ENCODE results near the gene ONECUT1. TPM values are rescaled to one million over a fixed set of nuclear protein-coding genes. Genes with fewer than 3 reads are reported as not detected.

Gene ONECUT1
- total and polyA plus RNA-seq, 2 donors from 2014 or later, result not detected

DNA sequence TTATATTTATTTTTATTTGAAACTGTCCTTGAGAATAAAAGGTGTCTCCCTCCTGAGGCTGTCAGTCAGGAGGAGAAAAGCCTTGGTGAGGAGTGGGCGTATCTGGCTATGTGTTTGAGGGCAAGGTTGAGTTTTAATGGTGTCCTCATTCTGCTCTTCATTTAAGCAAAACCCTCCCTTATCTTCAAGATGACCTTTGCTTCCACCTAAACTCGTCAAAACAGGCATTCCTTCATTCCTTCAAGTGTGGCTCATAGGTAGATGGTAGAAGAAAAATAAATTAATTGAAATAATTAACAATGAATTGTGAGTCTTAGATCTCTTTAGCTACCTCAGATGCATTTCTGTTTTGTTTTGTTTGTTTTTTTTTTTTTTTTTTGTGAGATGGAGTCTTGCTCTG lies 71.6 kb downstream of the ONECUT1 start:
- Histone ChIP-seq H3K9me3 (ENCODE audit: control insufficient read depth in 2 of 3, insufficient read depth in 1 of 3, low read length in 3 of 3) (no peaks in the 10 kb centered on the region), H3K27me3 (ENCODE audit: control insufficient read depth, insufficient read depth, low read length) (no peaks in the 10 kb centered on the region), H3K36me3 (ENCODE audit: control insufficient read depth in 2 of 3, insufficient read depth in 3 of 3, low read length in 3 of 3) (no peaks in the 10 kb centered on the region), H3K27ac (ENCODE audit: low read depth in 2 of 2, low read length in 2 of 2) (no peak overlapping the region), H3K9ac (ENCODE audit: low read length in 3 of 3) (no peak overlapping the region), H3K4me3 (ENCODE audit: low read length in 3 of 3) (no peak overlapping the region), H3K4me1 (ENCODE audit: control insufficient read depth in 2 of 3, insufficient read depth in 2 of 3, low read depth in 1 of 3, low read length in 3 of 3) (peaks cover 0 to 2% (median 0%) of the 10 kb centered on the region in 3 donors)
- TF ChIP-seq, protein P1, sequence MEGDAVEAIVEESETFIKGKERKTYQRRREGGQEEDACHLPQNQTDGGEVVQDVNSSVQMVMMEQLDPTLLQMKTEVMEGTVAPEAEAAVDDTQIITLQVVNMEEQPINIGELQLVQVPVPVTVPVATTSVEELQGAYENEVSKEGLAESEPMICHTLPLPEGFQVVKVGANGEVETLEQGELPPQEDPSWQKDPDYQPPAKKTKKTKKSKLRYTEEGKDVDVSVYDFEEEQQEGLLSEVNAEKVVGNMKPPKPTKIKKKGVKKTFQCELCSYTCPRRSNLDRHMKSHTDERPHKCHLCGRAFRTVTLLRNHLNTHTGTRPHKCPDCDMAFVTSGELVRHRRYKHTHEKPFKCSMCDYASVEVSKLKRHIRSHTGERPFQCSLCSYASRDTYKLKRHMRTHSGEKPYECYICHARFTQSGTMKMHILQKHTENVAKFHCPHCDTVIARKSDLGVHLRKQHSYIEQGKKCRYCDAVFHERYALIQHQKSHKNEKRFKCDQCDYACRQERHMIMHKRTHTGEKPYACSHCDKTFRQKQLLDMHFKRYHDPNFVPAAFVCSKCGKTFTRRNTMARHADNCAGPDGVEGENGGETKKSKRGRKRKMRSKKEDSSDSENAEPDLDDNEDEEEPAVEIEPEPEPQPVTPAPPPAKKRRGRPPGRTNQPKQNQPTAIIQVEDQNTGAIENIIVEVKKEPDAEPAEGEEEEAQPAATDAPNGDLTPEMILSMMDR (IDR thresholded peaks at IDR 0.05; ENCODE audit: borderline replicate concordance, extremely low read depth, insufficient read depth), result no peak
- no peak for FAIRE-seq
- DNase-seq, result no peak
- intact Hi-C loops (cut with DNase I), result no loop called here

DNA sequence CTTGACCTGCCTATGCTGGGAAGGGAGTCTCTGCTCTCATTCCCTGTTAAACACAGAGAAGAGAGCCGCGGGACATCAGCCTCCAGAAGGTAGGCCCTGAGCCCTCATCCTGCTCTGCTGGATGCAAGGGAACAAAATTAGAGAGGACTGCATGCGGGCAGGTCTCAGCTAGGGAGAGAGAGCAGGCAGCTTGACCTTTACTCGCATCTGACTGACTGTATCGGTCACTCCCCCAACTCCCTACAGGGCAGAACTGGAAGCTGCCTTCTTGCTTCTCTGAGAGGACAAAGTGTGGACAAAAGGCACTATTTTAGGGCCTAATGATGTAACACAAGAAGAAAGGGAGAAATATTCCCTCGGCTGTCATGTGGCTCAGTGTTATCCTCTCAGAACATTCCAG lies 72.2 kb downstream of the ONECUT1 start:
- DNase-seq, result no peak
- TF ChIP-seq, protein P1 (IDR thresholded peaks at IDR 0.05; ENCODE audit: borderline replicate concordance, extremely low read depth, insufficient read depth), result no peak
- no peaks in the 10 kb centered on the region for H3K27me3 ChIP-seq (ENCODE audit: control insufficient read depth, insufficient read depth, low read length)
- no peaks in the 10 kb centered on the region for H3K9me3 ChIP-seq (ENCODE audit: control insufficient read depth in 2 of 3, insufficient read depth in 1 of 3, low read length in 3 of 3)
- peaks cover 0 to 2% (median 0%) of the 10 kb centered on the region in 3 donors for H3K4me1 ChIP-seq (ENCODE audit: control insufficient read depth in 2 of 3, insufficient read depth in 2 of 3, low read depth in 1 of 3, low read length in 3 of 3)
- H3K36me3 ChIP-seq (ENCODE audit: control insufficient read depth in 2 of 3, insufficient read depth in 3 of 3, low read length in 3 of 3), result no peaks in the 10 kb centered on the region
- H3K27ac ChIP-seq (ENCODE audit: low read depth in 2 of 2, low read length in 2 of 2), result no peak overlapping the region
- no peak overlapping the region for H3K9ac ChIP-seq (ENCODE audit: low read length in 3 of 3)
- intact Hi-C loops (cut with DNase I), result no loop called here
- no peak overlapping the region for H3K4me3 ChIP-seq (ENCODE audit: low read length in 3 of 3)
- no peak for FAIRE-seq

DNA sequence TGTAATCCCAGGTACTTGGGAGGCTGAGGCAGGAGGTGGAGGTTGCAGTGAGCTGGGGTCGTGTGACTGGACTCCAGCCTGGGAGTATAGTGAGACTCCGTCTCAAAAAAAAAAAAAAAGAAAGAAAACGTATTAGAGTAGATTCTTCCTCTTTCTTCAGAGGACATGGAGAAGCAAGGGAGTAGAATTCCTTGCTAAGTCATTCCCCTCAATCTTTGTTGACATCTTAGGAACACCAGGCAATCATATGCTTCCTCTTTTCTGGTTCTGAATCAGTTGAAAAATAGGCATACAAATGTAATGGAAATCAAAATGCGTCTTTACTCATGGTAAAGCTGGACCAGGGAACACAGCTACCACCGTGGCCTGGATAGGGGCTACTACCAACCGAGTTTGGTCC lies 72.7 kb downstream of the ONECUT1 start:
- no peaks in the 10 kb centered on the region for H3K36me3 ChIP-seq (ENCODE audit: control insufficient read depth in 2 of 3, insufficient read depth in 3 of 3, low read length in 3 of 3)
- no peak overlapping the region for H3K4me3 ChIP-seq (ENCODE audit: low read length in 3 of 3)
- FAIRE-seq (no peak), DNase-seq (no peak)
- no peak overlapping the region for H3K27ac ChIP-seq (ENCODE audit: low read depth in 2 of 2, low read length in 2 of 2)
- H3K9me3 ChIP-seq (ENCODE audit: control insufficient read depth in 2 of 3, insufficient read depth in 1 of 3, low read length in 3 of 3), result no peaks in the 10 kb centered on the region
- H3K4me1 ChIP-seq (ENCODE audit: control insufficient read depth in 2 of 3, insufficient read depth in 2 of 3, low read depth in 1 of 3, low read length in 3 of 3), result peaks cover 0 to 2% (median 0%) of the 10 kb centered on the region in 3 donors
- no peak overlapping the region for H3K9ac ChIP-seq (ENCODE audit: low read length in 3 of 3)
- H3K27me3 ChIP-seq (ENCODE audit: control insufficient read depth, insufficient read depth, low read length), result no peaks in the 10 kb centered on the region
- TF ChIP-seq, protein P1 (IDR thresholded peaks at IDR 0.05; ENCODE audit: borderline replicate concordance, extremely low read depth, insufficient read depth), result no peak
- intact Hi-C loops (cut with DNase I), result no loop called here

DNA sequence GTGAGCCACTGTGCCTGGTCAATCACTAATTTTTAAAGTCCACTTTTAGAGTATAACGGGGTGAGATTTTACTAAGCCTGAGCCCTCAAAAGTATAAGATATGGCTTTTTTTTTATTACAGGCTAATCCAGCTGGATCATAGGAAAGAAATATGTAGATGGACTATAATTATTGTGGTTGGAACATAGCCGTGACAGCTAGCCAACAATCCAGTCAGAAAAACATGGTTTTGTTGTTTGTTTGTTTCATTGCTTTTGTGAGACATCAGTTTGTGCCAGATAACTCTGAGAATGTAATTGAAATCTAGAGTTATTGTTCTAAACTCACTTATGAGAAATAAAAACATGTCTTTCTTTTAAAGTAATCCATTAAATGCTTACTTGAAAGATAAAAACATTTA lies 73.6 kb downstream of the ONECUT1 start:
- TF ChIP-seq, protein P1 (IDR thresholded peaks at IDR 0.05; ENCODE audit: borderline replicate concordance, extremely low read depth, insufficient read depth), result no peak
- DNase-seq, result peak in 1 of 5 donors; percentile 53
- no peak for FAIRE-seq

More for the DNA sequence above, 73.6 kb downstream of the ONECUT1 start:
- Histone ChIP-seq H3K4me3 (ENCODE audit: low read length in 3 of 3) (no peak overlapping the region), H3K27me3 (ENCODE audit: control insufficient read depth, insufficient read depth, low read length) (no peaks in the 10 kb centered on the region), H3K9ac (ENCODE audit: low read length in 3 of 3) (no peak overlapping the region), H3K27ac (ENCODE audit: low read depth in 2 of 2, low read length in 2 of 2) (no peak overlapping the region), H3K9me3 (ENCODE audit: control insufficient read depth in 2 of 3, insufficient read depth in 1 of 3, low read length in 3 of 3) (no peaks in the 10 kb centered on the region), H3K36me3 (ENCODE audit: control insufficient read depth in 2 of 3, insufficient read depth in 3 of 3, low read length in 3 of 3) (no peaks in the 10 kb centered on the region), H3K4me1 (ENCODE audit: control insufficient read depth in 2 of 3, insufficient read depth in 2 of 3, low read depth in 1 of 3, low read length in 3 of 3) (peaks cover 0 to 2% (median 0%) of the 10 kb centered on the region in 3 donors)
- intact Hi-C loops (cut with DNase I), result no loop called here

Measured in kidney (tissue), 14 donors.